HG02884 (cell line): Measurements from ENCODE around the gene CCDC87.
"Not testable (repeated sequence)": the region's sequence is repeated elsewhere in the genome, so short reads cannot be mapped to it uniquely, and the experiment has no call there.

Experiments
- ATAC-seq: cut with Tn5 transposase; IDR thresholded peaks from one replicate; pipeline ENCODE4 v1.9.1; 2021; ENCODE audit warnings: mild to moderate bottlenecking, moderate library complexity; ENCODE audit not compliant: unreplicated experiment

Gene CCDC87

GRCh38 chr11:66617155-66617834 lies 24.4 kb upstream of the CCDC87 start:
- no peak for ATAC-seq

- ATAC-seq, result peak; percentile 90
Measured at GRCh38 chr11:66616379-66617154, 23.7 kb upstream of the CCDC87 start, which contains the start of gene RBM14. Gene RBM14 (plus strand): TSS chr11:66616630. CDS start chr11:66616721, 91 bp downstream.

- ATAC-seq, result no peak
Measured at GRCh38 chr11:66614073-66614472, 21.2 kb upstream of the CCDC87 start.

GRCh38 chr11:66612458-66612857 lies 19.6 kb upstream of the CCDC87 start:
- no peak for ATAC-seq

GRCh38 chr11:66609721-66610617 lies 17.1 kb upstream of the CCDC87 start:
- ATAC-seq, result no peak

GRCh38 chr11:66607126-66607834 lies 14.4 kb upstream of the CCDC87 start:
- no peak for ATAC-seq

- ATAC-seq, result not testable (repeated sequence)
Measured at GRCh38 chr11:66606608-66607007, 13.7 kb upstream of the CCDC87 start.

- ATAC-seq, result no peak
Measured at GRCh38 chr11:66604155-66604554, 11.3 kb upstream of the CCDC87 start.

- no peak for ATAC-seq
Measured at GRCh38 chr11:66603072-66603471, 10.2 kb upstream of the CCDC87 start.

GRCh38 chr11:66600631-66601233 lies 7.9 kb upstream of the CCDC87 start:
- ATAC-seq, result no peak

- no peak for ATAC-seq
Measured at GRCh38 chr11:66600219-66600618, 7.4 kb upstream of the CCDC87 start.

GRCh38 chr11:66598993-66599392 lies 6.1 kb upstream of the CCDC87 start:
- no peak for ATAC-seq

GRCh38 chr11:66595245-66595904 lies 2.5 kb upstream of the CCDC87 start:
- ATAC-seq, result no peak

- ATAC-seq, result no peak
Measured at GRCh38 chr11:66593650-66594049, 787 bp upstream of the CCDC87 start.

GRCh38 chr11:66593303-66593635 lies 406 bp upstream of the CCDC87 start:
- ATAC-seq, result no peak

- ATAC-seq, result no peak
Measured at GRCh38 chr11:66591175-66591574, 1.7 kb downstream of the CCDC87 start.

GRCh38 chr11:66589996-66590675 lies 2.7 kb downstream of the CCDC87 start:
- no peak for ATAC-seq

GRCh38 chr11:66589315-66589714 lies 3.5 kb downstream of the CCDC87 start:
- ATAC-seq, result not testable (repeated sequence)

- ATAC-seq, result no peak
Measured at GRCh38 chr11:66586136-66586535, 6.7 kb downstream of the CCDC87 start.
